Neural cell (in vitro differentiated cells): ENCODE data around the gene NSL1. TPM values are rescaled to one million over a fixed set of nuclear protein-coding genes. Genes with fewer than 3 reads are reported as not detected.

ENCODE experiments used
- H2AFZ ChIP-seq: fragments of 200-600, 300-800 bp; sonication (generic), shearing (Covaris generic); 2 replicates; pipeline ENCODE4 v1.6.0; 2014; ENCODE audit warnings: low read depth, mild to moderate bottlenecking, antibody characterized with exemption, low read length, moderate library complexity
- H3F3A ChIP-seq: fragments of 200-600 bp; shearing (Covaris generic); 2 replicates; pipeline ENCODE4 v1.6.1; 2016; ENCODE audit warnings: mild to moderate bottlenecking, moderate library complexity, mixed read lengths, antibody characterized with exemption, low read length; ENCODE audit not compliant: insufficient read depth, poor library complexity, severe bottlenecking
- H3K27ac ChIP-seq: fragments of 200-600, 300-800 bp; sonication (generic), shearing (Covaris generic); 2 replicates; pipeline ENCODE4 v1.5.1; 2014; ENCODE audit warnings: mild to moderate bottlenecking, low read length, moderate library complexity
- H3K27me3 ChIP-seq: fragments of 300-800, 200-600 bp; sonication (generic), shearing (Covaris generic); 2 replicates; pipeline ENCODE4 v1.6.0; 2014; ENCODE audit warnings: mild to moderate bottlenecking, low read depth, low read length, moderate library complexity; ENCODE audit not compliant: insufficient read depth
- H3K36me3 ChIP-seq: fragments of 300-800, 200-600 bp; sonication (generic), shearing (Covaris generic); 2 replicates; pipeline ENCODE4 v1.5.1; 2014; ENCODE audit warnings: mild to moderate bottlenecking, antibody characterized with exemption, low read length, moderate library complexity; ENCODE audit not compliant: insufficient read depth
- H3K4me2 ChIP-seq: fragments of 300-800, 200-600 bp; sonication (generic), shearing (Covaris generic); 2 replicates; pipeline ENCODE4 v1.6.0; 2014; ENCODE audit warnings: mild to moderate bottlenecking, low read length
- H3K4me3 ChIP-seq: fragments of 300-800, 200-600 bp; sonication (generic), shearing (Covaris generic); 2 replicates; pipeline ENCODE4 v1.5.1; 2014; ENCODE audit warnings: mild to moderate bottlenecking, low read length, moderate library complexity
- H3K79me2 ChIP-seq: fragments of 200-600 bp; shearing (Covaris generic); replicated peaks from 2 replicates; pipeline ENCODE4 v1.6.0; 2014; ENCODE audit warnings: mild to moderate bottlenecking, low read length, moderate library complexity; ENCODE audit not compliant: insufficient read depth
- H3K9ac ChIP-seq: fragments of 300-800, 200-600 bp; sonication (generic), shearing (Covaris generic); 2 replicates; pipeline ENCODE4 v1.6.1; 2016; ENCODE audit warnings: mild to moderate bottlenecking, low read length, mixed read lengths
- H3K9me2 ChIP-seq: fragments of 200-600 bp; shearing (Covaris generic); 2 replicates; pipeline ENCODE4 v1.6.1; 2016; ENCODE audit warnings: mild to moderate bottlenecking, low read length, mixed read lengths; ENCODE audit not compliant: insufficient read depth
- H3K9me3 ChIP-seq: fragments of 200-600, 300-800 bp; sonication (generic), shearing (Covaris generic); 2 replicates; pipeline ENCODE4 v1.6.1; 2016; ENCODE audit warnings: mild to moderate bottlenecking, mixed run types, low read length, moderate library complexity, mixed read lengths
- H4K20me1 ChIP-seq: fragments of 200-600 bp; shearing (Covaris generic); 2 replicates; pipeline ENCODE4 v1.6.1; 2016; ENCODE audit warnings: mild to moderate bottlenecking, mixed run types; ENCODE audit not compliant: insufficient read depth
- EP300 ChIP-seq: fragments of 450-650 bp; conservative IDR thresholded peaks from 2 replicates; pipeline ENCODE4 v1.6.1; 2014; ENCODE audit warnings: antibody characterized with exemption, mild to moderate bottlenecking, moderate library complexity; ENCODE audit not compliant: poor library complexity, severe bottlenecking
- EZH2 ChIP-seq: fragments of 200-600, 300-800 bp; shearing (Covaris generic), sonication (generic); IDR thresholded peaks from 2 replicates; pipeline ENCODE4 v1.6.1; 2014; ENCODE audit warnings: antibody characterized with exemption, low read length, borderline replicate concordance, mild to moderate bottlenecking; ENCODE audit not compliant: insufficient read depth, poor library complexity, severe bottlenecking
- MXI1 ChIP-seq: fragments of 450-650 bp; conservative IDR thresholded peaks from 2 replicates; pipeline ENCODE4 v1.6.1; 2014; ENCODE audit warnings: antibody characterized with exemption, mild to moderate bottlenecking; ENCODE audit not compliant: poor library complexity, severe bottlenecking
- POLR2AphosphoS5 ChIP-seq: IDR thresholded peaks from 2 replicates; pipeline ENCODE4 v1.6.1; 2012
- REST ChIP-seq: IDR thresholded peaks from 2 replicates; pipeline ENCODE4 v1.6.1; 2012; ENCODE audit warnings: borderline replicate concordance
- SMC3 ChIP-seq: fragments of 450-650 bp; conservative IDR thresholded peaks from 2 replicates; pipeline ENCODE4 v1.6.1; 2014; ENCODE audit warnings: antibody characterized with exemption, mild to moderate bottlenecking, moderate library complexity; ENCODE audit not compliant: poor library complexity
- TAF1 ChIP-seq: IDR thresholded peaks from 2 replicates; pipeline ENCODE4 v1.6.1; 2012; ENCODE audit warnings: low read depth
- polyA plus RNA-seq: library from polyadenylated mRNA; depleted of rRNA; stranded (reverse); fragments of >200 nt; gene quantifications from 2 replicates; pipeline ENCODE4 v1.2.3, GENCODE V29; 2014
- TF ChIP-seq, protein P1 (sequence below): fragments of 450-650 bp; IDR thresholded peaks from 2 replicates; pipeline ENCODE4 v1.5.1; 2014; ENCODE audit warnings: antibody characterized with exemption, mild to moderate bottlenecking, moderate library complexity; ENCODE audit not compliant: poor library complexity, severe bottlenecking

NSL1 gene
- polyA plus RNA-seq, 1 donor from 2014 or later: 40.4 TPM

GRCh38 chr1:212677136-212677535, 114.4 kb downstream of the NSL1 start:
- Histone ChIP-seq H3K27me3 (no peaks in the 10 kb centered on the region), H4K20me1 (no peaks in the 10 kb centered on the region), H3K4me3 (no peak overlapping the region)

More at GRCh38 chr1:212677136-212677535, 114.4 kb downstream of the NSL1 start:
- no peaks in the 10 kb centered on the region for H3K9me3 ChIP-seq
- no peaks in the 10 kb centered on the region for H3K79me2 ChIP-seq
- H3K4me2 ChIP-seq: no peak overlapping the region
- no peaks in the 10 kb centered on the region for H3F3A ChIP-seq
- H3K27ac ChIP-seq: no peak overlapping the region
- no peaks in the 10 kb centered on the region for H3K9me2 ChIP-seq
- H2AFZ ChIP-seq: no peak overlapping the region
- H3K36me3 ChIP-seq: no peaks in the 10 kb centered on the region
- no peak for TF ChIP-seq EZH2
- no peak for TF ChIP-seq TAF1
- no peak for TF ChIP-seq SMC3
- TF ChIP-seq, protein P1, sequence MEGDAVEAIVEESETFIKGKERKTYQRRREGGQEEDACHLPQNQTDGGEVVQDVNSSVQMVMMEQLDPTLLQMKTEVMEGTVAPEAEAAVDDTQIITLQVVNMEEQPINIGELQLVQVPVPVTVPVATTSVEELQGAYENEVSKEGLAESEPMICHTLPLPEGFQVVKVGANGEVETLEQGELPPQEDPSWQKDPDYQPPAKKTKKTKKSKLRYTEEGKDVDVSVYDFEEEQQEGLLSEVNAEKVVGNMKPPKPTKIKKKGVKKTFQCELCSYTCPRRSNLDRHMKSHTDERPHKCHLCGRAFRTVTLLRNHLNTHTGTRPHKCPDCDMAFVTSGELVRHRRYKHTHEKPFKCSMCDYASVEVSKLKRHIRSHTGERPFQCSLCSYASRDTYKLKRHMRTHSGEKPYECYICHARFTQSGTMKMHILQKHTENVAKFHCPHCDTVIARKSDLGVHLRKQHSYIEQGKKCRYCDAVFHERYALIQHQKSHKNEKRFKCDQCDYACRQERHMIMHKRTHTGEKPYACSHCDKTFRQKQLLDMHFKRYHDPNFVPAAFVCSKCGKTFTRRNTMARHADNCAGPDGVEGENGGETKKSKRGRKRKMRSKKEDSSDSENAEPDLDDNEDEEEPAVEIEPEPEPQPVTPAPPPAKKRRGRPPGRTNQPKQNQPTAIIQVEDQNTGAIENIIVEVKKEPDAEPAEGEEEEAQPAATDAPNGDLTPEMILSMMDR: no peak
- no peak for TF ChIP-seq MXI1
- no peak for TF ChIP-seq REST
- TF ChIP-seq EP300: no peak
- TF ChIP-seq POLR2AphosphoS5: no peak
- no peak overlapping the region for H3K9ac ChIP-seq

Other genes with a start within 250 kb of the NSL1 start
- 3.4 and 7.2 TPM in 2 replicates for gene ATF3, start 183.0 kb downstream of the NSL1 start, polyA plus RNA-seq
- 0.82 and 3.0 TPM in 2 replicates for gene BATF3, start 91.9 kb downstream of the NSL1 start, polyA plus RNA-seq
- gene TATDN3, start 117 bp upstream of the NSL1 start, polyA plus RNA-seq: 62.5 and 72.0 TPM in 2 replicates
- 1.8 TPM in 1 of 2 replicates, not detected in the other for gene SPATA45, start 55.9 kb upstream of the NSL1 start, polyA plus RNA-seq
- gene FLVCR1, start 66.5 kb upstream of the NSL1 start, polyA plus RNA-seq: 37.8 and 42.1 TPM in 2 replicates
- 65.2 and 69.5 TPM in 2 replicates for gene VASH2, start 158.8 kb upstream of the NSL1 start, polyA plus RNA-seq
- 58.7 and 60.7 TPM in 2 replicates for gene ANGEL2, start 224.1 kb upstream of the NSL1 start, polyA plus RNA-seq